Bronchial epithelial cell (primary cell): ENCODE measurements around the gene NTPCR. TPM values are rescaled to one million over a fixed set of nuclear protein-coding genes. Genes with fewer than 3 reads are reported as not detected.

Source experiments
- DNase-seq: peaks from one replicate; pipeline ENCODE4 v3.0.0-alpha.2; 2010; ENCODE audit warnings: low read depth
- FAIRE-seq: peaks from 2 replicates; lab custom pipeline; 2011; peaks lifted over from hg19 to GRCh38; lab: Jason Lieb, UNC
- H3K27me3 ChIP-seq: 2 replicates; pipeline ENCODE4 v1.5.1; 2011; ENCODE audit warnings: low read length; ENCODE audit not compliant: control insufficient read depth, insufficient read depth
- H3K36me3 ChIP-seq: 2 replicates; pipeline ENCODE4 v1.5.1; 2011; ENCODE audit warnings: low read length; ENCODE audit not compliant: control insufficient read depth, insufficient read depth
- H3K4me3 ChIP-seq: 2 replicates; pipeline ENCODE4 v1.5.1; 2011; ENCODE audit warnings: mild to moderate bottlenecking, low read depth, low read length, control low read depth
- total RNA-seq: library from RNA; depleted of rRNA; stranded (reverse); fragments of >200 nt; gene quantifications from 2 replicates; pipeline ENCODE4 v1.2.1, GENCODE V29; 2014
- TF ChIP-seq, protein P1 (sequence below): IDR thresholded peaks from 2 replicates; pipeline ENCODE4 v1.5.1; 2011; ENCODE audit warnings: mild to moderate bottlenecking, moderate library complexity, low read length, control low read depth, inconsistent platforms; ENCODE audit not compliant: insufficient read depth, severe bottlenecking

Gene NTPCR
- total RNA-seq, 1 donor from 2014 or later: 13.4 TPM

DNA sequence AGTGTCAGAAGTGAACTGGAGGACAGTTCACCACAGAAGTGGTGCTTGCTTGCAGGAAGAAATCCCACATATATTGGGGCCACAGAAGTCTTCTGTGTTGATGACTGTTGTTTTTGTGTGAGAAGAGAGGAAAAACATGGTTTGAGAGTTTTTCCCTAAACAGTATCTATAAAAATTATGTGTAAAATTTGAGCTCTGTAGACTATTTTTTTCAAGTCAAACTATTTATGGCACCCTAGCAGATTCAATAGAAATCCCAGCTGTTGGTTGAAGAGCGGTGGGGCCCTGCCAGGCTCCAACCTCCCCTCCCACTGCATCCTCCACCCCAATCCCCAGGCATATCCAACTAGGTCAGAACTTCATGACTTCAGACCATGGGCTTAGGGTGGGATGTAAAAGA, 61.6 kb downstream of the NTPCR start:
- Histone ChIP-seq H3K27me3 (no peaks in the 10 kb centered on the region), H3K36me3 (peaks cover 3% of the 10 kb centered on the region)

GRCh38 chr1:233015965-233016364, 65.6 kb downstream of the NTPCR start:
- no peak for DNase-seq
- Histone ChIP-seq H3K36me3 (peaks cover 2% of the 10 kb centered on the region), H3K4me3 (no peak overlapping the region), H3K27me3 (no peaks in the 10 kb centered on the region)
- no peak for FAIRE-seq
- TF ChIP-seq, protein P1, sequence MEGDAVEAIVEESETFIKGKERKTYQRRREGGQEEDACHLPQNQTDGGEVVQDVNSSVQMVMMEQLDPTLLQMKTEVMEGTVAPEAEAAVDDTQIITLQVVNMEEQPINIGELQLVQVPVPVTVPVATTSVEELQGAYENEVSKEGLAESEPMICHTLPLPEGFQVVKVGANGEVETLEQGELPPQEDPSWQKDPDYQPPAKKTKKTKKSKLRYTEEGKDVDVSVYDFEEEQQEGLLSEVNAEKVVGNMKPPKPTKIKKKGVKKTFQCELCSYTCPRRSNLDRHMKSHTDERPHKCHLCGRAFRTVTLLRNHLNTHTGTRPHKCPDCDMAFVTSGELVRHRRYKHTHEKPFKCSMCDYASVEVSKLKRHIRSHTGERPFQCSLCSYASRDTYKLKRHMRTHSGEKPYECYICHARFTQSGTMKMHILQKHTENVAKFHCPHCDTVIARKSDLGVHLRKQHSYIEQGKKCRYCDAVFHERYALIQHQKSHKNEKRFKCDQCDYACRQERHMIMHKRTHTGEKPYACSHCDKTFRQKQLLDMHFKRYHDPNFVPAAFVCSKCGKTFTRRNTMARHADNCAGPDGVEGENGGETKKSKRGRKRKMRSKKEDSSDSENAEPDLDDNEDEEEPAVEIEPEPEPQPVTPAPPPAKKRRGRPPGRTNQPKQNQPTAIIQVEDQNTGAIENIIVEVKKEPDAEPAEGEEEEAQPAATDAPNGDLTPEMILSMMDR: no peak

More for the DNA sequence above, 61.6 kb downstream of the NTPCR start:
- TF ChIP-seq, protein P1: no peak
- no peak overlapping the region for H3K4me3 ChIP-seq
- FAIRE-seq: no peak
- DNase-seq: no peak

GRCh38 chr1:233016798-233017197, 66.4 kb downstream of the NTPCR start:
- peaks cover 2% of the 10 kb centered on the region for H3K36me3 ChIP-seq
- DNase-seq (no peak), FAIRE-seq (no peak)
- H3K4me3 ChIP-seq: no peak overlapping the region
- TF ChIP-seq, protein P1: no peak
- no peaks in the 10 kb centered on the region for H3K27me3 ChIP-seq

- H3K4me3 ChIP-seq: no peak overlapping the region
- FAIRE-seq: no peak
- TF ChIP-seq, protein P1: no peak
- DNase-seq: no peak
- H3K27me3 ChIP-seq: no peaks in the 10 kb centered on the region
- H3K36me3 ChIP-seq: peaks cover 3% of the 10 kb centered on the region
Observed at GRCh38 chr1:233019083-233019482, 68.7 kb downstream of the NTPCR start.

GRCh38 chr1:233019778-233020325, 69.4 kb downstream of the NTPCR start:
- Histone ChIP-seq H3K4me3 (no peak overlapping the region), H3K27me3 (no peaks in the 10 kb centered on the region), H3K36me3 (peaks cover 2% of the 10 kb centered on the region)
- no peak for FAIRE-seq
- TF ChIP-seq, protein P1: no peak
- DNase-seq: no peak

GRCh38 chr1:233020426-233020825, 70.0 kb downstream of the NTPCR start:
- no peak for FAIRE-seq
- TF ChIP-seq, protein P1: no peak
- DNase-seq: no peak
- Histone ChIP-seq H3K36me3 (peaks cover 2% of the 10 kb centered on the region), H3K27me3 (no peaks in the 10 kb centered on the region), H3K4me3 (no peak overlapping the region)
